GM12875 (cell line): Measurements from ENCODE around the gene ADGRA3.

Experiments
- H3K4me3 ChIP-seq: one replicate; pipeline ENCODE4 v1.5.1; 2011; ENCODE audit warnings: low read depth, low read length, control low read depth
- TF ChIP-seq, protein P1 (sequence below): IDR thresholded peaks from 2 replicates; pipeline ENCODE4 v1.5.1; 2011; ENCODE audit warnings: low read depth, mild to moderate bottlenecking, control low read depth, inconsistent platforms, low read length, moderate library complexity, borderline replicate concordance; ENCODE audit not compliant: insufficient read depth

ADGRA3 gene

DNA sequence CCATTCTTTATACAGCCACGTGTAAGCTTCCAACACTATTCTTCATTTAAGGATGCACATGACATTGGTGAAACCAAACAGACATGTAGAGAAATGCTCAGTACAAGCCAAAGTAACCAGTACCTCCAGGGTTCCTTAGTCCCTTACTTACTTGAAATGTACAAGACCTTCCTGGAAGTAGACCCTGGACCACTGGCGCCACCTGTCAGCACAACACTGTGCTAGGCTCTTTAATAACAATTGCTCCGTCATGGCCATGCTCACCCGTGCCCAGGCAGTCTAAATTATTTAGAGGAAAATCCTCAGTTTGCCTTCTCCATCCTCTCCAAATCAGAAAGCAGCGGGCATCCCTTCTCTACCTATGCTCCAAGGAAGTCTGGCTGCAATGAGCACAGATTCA is 52.7 kb downstream of the ADGRA3 start:
- no peak overlapping the region for H3K4me3 ChIP-seq
- TF ChIP-seq, protein P1, sequence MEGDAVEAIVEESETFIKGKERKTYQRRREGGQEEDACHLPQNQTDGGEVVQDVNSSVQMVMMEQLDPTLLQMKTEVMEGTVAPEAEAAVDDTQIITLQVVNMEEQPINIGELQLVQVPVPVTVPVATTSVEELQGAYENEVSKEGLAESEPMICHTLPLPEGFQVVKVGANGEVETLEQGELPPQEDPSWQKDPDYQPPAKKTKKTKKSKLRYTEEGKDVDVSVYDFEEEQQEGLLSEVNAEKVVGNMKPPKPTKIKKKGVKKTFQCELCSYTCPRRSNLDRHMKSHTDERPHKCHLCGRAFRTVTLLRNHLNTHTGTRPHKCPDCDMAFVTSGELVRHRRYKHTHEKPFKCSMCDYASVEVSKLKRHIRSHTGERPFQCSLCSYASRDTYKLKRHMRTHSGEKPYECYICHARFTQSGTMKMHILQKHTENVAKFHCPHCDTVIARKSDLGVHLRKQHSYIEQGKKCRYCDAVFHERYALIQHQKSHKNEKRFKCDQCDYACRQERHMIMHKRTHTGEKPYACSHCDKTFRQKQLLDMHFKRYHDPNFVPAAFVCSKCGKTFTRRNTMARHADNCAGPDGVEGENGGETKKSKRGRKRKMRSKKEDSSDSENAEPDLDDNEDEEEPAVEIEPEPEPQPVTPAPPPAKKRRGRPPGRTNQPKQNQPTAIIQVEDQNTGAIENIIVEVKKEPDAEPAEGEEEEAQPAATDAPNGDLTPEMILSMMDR: no peak

DNA sequence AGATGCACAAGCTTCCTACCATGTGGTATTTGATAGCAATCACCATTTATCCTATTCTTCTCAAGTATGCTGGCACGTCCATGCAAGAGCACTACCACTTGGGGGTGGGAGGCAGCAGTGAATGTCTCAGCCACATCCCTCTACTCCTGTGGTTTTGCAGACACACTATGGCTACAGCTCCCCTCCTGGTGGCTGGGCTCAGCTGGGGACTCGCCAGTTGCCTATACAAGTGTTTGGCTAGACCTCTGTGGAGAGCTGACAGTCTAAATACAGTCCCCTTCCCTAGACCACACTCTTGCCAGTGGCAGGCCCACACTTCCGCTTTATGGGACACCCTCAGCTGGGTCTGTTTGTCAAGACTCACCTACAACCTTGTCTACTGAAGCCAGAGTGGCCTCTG is 53.2 kb downstream of the ADGRA3 start:
- TF ChIP-seq, protein P1: no peak
- no peak overlapping the region for H3K4me3 ChIP-seq

DNA sequence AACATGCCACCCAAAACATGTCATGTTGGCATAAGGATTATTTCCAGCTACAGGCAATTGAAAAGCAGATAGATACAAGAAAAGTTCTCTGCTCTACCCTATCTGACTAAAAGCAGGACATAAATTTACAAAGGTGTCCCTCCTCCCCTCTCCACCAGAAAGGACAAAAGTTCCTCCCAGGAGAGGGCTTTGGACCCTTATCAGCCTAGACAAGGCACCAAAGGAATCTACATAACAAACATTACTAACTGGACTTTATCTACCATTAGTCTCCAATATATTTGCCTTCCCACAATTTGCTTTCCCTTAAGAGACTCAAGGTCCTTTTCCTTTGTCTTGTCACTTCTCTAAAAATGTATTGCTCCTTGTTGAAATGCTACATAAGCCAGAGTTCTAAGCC is 55.6 kb downstream of the ADGRA3 start:
- no peak overlapping the region for H3K4me3 ChIP-seq
- TF ChIP-seq, protein P1: no peak

DNA sequence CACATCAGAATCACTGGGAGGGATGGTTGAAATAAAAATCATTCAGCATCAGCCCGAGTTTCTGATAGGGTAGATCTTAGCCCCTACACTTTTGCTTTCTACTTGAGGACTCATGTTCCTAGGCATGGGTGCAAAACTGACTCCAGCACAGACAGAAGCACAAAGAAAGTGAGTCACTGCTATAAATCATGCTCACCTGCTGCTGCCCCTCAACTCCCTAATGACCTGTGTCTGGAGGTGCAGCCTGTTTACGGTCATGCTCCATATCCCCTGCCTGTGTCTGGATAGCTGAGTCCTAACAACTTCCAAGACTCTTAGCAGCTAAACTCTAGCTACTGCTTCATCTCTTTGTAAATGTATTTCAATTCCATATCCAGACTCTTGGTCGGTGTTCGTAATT is 57.8 kb downstream of the ADGRA3 start:
- TF ChIP-seq, protein P1: no peak

DNA sequence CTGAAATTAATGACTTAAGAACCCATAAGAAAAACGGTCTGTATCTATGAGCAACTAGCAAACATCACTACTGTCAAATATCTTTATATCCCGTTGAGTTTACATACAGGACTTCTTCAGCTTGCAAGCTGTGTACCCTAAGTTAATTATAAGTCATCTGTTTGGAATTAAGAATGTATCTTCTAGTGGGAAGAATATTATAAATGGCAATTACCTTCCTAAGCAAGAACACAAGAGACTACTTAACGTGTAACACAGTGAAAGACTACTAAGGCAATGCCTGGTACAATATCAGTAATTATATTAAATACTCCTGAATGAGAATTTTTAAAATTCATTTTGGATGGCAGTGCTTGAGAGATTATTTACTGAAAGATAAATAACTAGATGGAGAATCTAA is 58.5 kb downstream of the ADGRA3 start:
- TF ChIP-seq, protein P1: no peak
- H3K4me3 ChIP-seq: no peak overlapping the region

More for the DNA sequence above, 57.8 kb downstream of the ADGRA3 start:
- no peak overlapping the region for H3K4me3 ChIP-seq

DNA sequence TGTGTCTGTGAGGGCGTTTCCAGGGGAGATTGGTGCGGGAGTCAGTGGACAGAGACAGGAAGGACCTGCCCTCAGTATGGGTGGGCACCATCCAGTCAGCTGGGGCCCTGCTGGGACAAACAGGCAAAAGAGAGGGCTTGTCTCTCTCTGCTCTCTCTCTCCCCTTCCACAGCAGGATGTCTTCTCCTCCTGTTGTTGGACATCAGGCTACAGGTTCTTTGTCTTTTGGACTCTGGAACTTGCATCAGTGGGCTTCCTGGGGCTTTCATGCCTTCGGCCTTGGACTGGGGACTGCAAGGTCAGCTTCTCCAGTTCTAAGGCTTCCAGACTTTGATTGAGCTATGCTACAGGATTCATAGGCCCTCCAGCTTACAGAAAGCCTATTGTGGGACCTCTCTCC is 59.6 kb downstream of the ADGRA3 start:
- H3K4me3 ChIP-seq: no peak overlapping the region
- TF ChIP-seq, protein P1: no peak

DNA sequence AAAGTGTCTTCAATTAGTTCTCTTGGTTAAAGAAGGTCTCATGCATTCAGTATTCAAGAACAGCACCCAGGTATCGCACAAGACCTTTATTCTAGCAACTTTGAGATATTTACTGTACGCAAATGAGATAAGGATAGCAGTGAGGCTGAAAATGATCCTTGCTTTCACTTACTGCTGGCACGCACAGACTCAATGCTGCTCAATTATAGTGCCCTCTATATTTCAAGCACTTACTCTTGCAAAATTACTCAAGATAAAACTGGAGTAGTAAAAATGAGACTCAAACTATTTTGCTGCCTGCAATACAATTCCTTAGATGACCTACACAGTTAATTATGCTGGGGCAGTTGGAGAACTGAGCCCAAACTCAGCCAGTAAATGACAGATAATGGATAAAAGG is 60.9 kb downstream of the ADGRA3 start:
- H3K4me3 ChIP-seq: no peak overlapping the region
- TF ChIP-seq, protein P1: no peak
